ENCODE measurements around the gene KPTN.

DNA sequence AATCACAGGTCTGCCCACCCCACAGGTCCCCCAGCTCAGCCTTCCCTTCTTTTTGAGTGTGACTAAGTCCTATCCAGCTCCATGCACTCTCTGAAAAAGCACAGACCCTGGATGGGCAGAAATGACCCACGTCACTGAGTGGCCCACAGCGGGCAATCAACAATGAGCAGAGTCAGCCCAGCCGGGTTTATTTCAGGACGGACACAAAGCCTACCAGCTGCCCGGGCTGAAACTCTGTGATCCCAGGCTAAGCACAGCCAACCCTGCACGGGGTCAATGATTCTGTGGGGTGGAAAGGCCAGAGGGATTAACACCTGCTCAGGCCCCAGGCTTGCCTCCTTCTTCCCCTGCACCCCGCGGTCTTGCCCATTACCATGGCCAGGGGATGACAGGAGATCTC, 22.4 kb upstream of the KPTN start:
- TF ChIP-seq EZH2 (IDR thresholded peaks at IDR 0.05) (no peak), FOXP2 (optimal IDR thresholded peaks at IDR 0.05; ENCODE audit: control extremely low read depth, extremely low read length, insufficient read depth) (no peak)
